Esophagus muscularis mucosa (tissue), 4 donors: Measurements from ENCODE around the gene TRIM38. TPM values are rescaled to one million over a fixed set of nuclear protein-coding genes. Genes with fewer than 3 reads are reported as not detected.
A peak's percentile ranks its signal among the peaks of the same experiment; 100 is the strongest.

ENCODE experiments used
- DNase-seq: peaks from one replicate; pipeline ENCODE4 v3.0.0-alpha.2; 2017; ENCODE audit errors: extremely low spot score
- H3K27ac ChIP-seq, 4 donors: fragments of 200-600 bp; sonication (generic); replicated peaks in 1 of 4; 1 replicate in 3 of 4; 2 replicates in 1 of 4; pipeline ENCODE4 v1.5.1; 2016 to 2019; ENCODE audit warnings: mild to moderate bottlenecking in 1 of 4
- H3K27me3 ChIP-seq, 4 donors: fragments of 200-600 bp; sonication (generic); one replicate each; pipeline versions ENCODE4 v1.5.1 to v1.6.0; 2016 to 2019
- H3K36me3 ChIP-seq, 4 donors: fragments of 200-600 bp; sonication (generic); one replicate each; pipeline ENCODE4 v1.5.1; 2016 to 2019
- H3K4me1 ChIP-seq, 4 donors: fragments of 200-600 bp; sonication (generic); one replicate each; pipeline ENCODE4 v1.5.1; 2016 to 2019
- H3K4me3 ChIP-seq, 4 donors: fragments of 200-600 bp; sonication (generic); 1 replicate in 2 of 4; 2 replicates in 2 of 4; pipeline ENCODE4 v1.5.1; 2016 to 2019; ENCODE audit warnings: mild to moderate bottlenecking in 4 of 4, moderate library complexity in 1 of 4
- H3K9me3 ChIP-seq, 4 donors: fragments of 200-600 bp; sonication (generic); 1 replicate in 3 of 4; 2 replicates in 1 of 4; pipeline ENCODE4 v1.5.1; 2016 to 2019
- CTCF ChIP-seq, 3 experiments: fragments of 200-600 bp in 2 of 3; fragments of 450-650 bp in 1 of 3; sonication (generic) in 2 of 3; IDR thresholded peaks; one replicate each; pipeline ENCODE4 v1.5.1; 2017 to 2019; ENCODE audit warnings: antibody characterized with exemption in 3 of 3, mild to moderate bottlenecking in 2 of 3, moderate library complexity in 1 of 3
- EP300 ChIP-seq: sonication (generic); formaldehyde crosslinking; IDR thresholded peaks from one replicate; pipeline ENCODE4 v1.6.1; 2017; ENCODE audit warnings: antibody characterized with exemption
- POLR2A ChIP-seq: fragments of 450-650 bp; IDR thresholded peaks from one replicate; pipeline ENCODE4 v1.6.1; 2017; ENCODE audit warnings: antibody characterized with exemption, moderate library complexity, mild to moderate bottlenecking, low read depth
- POLR2AphosphoS5 ChIP-seq, 2 donors: sonication (generic); formaldehyde crosslinking; IDR thresholded peaks; one replicate each; pipeline ENCODE4 v1.6.1; 2017; ENCODE audit warnings: antibody characterized with exemption in 2 of 2
- WGBS: methylation state at CpG from one replicate; pipeline ENCODE4 v1.1.5; 2018; 5-methylcytosine and 5-hydroxymethylcytosine counted together
- intact Hi-C: fragments of 100-400 bp; cut with DNase I; formaldehyde crosslinking; loops from one replicate; pipeline ENCODE4 v1.15.1; 2023
- total RNA-seq, 4 donors: library from RNA; depleted of rRNA; stranded (reverse); fragments of >200 nt; gene quantifications; one replicate each; pipeline versions ENCODE4 v1.1.0 to v1.2.1, GENCODE V29; 2016

Gene TRIM38
- total RNA-seq, 4 donors from 2014 or later: 5.3 to 6.4 (median 5.9) TPM

GRCh38 chr6:25931411-25931709, 31.2 kb upstream of the TRIM38 start:
- Histone ChIP-seq H3K9me3 (no peaks in the 10 kb centered on the region), H3K4me3 (no peak overlapping the region), H3K36me3 (no peaks in the 10 kb centered on the region), H3K27me3 (no peaks in the 10 kb centered on the region), H3K27ac (no peak overlapping the region), H3K4me1 (no peaks in the 10 kb centered on the region)
- no peak for TF ChIP-seq EP300
- no peak for TF ChIP-seq POLR2AphosphoS5 (IDR thresholded peaks at IDR 0.05)
- no peak for TF ChIP-seq POLR2A
- TF ChIP-seq CTCF (IDR thresholded peaks at IDR 0.05): no peak
- 64% methylated on average over 1 of the region's 1 CpG for WGBS
- no peak for DNase-seq
- intact Hi-C loops: no loop called here

GRCh38 chr6:25934156-25934555, 28.4 kb upstream of the TRIM38 start:
- Histone ChIP-seq H3K9me3 (no peaks in the 10 kb centered on the region), H3K27me3 (no peaks in the 10 kb centered on the region), H3K4me3 (no peak overlapping the region), H3K36me3 (no peaks in the 10 kb centered on the region), H3K27ac (no peak overlapping the region), H3K4me1 (no peaks in the 10 kb centered on the region)
- intact Hi-C loops: no loop called here
- peak; percentile 12 for DNase-seq
- TF ChIP-seq CTCF (IDR thresholded peaks at IDR 0.05) (no peak), POLR2AphosphoS5 (IDR thresholded peaks at IDR 0.05) (no peak), EP300 (no peak), POLR2A (no peak)
- WGBS: 69% methylated on average over 2 of the region's 2 CpGs

GRCh38 chr6:25934735-25935313, 27.8 kb upstream of the TRIM38 start:
- H3K27ac ChIP-seq: no peak overlapping the region
- H3K4me3 ChIP-seq: no peak overlapping the region
- intact Hi-C loops: no loop called here
- H3K27me3 ChIP-seq: no peaks in the 10 kb centered on the region
- peak; percentile 5 for DNase-seq
- no peaks in the 10 kb centered on the region for H3K9me3 ChIP-seq
- no peaks in the 10 kb centered on the region for H3K4me1 ChIP-seq
- no peaks in the 10 kb centered on the region for H3K36me3 ChIP-seq
- TF ChIP-seq POLR2A: no peak
- no peak for TF ChIP-seq EP300
- no peak for TF ChIP-seq CTCF (IDR thresholded peaks at IDR 0.05)
- no peak for TF ChIP-seq POLR2AphosphoS5 (IDR thresholded peaks at IDR 0.05)
- WGBS: 76% methylated on average over 3 of the region's 3 CpGs

- Histone ChIP-seq H3K9me3 (no peaks in the 10 kb centered on the region), H3K36me3 (no peaks in the 10 kb centered on the region), H3K4me3 (no peak overlapping the region), H3K4me1 (no peaks in the 10 kb centered on the region), H3K27ac (no peak overlapping the region), H3K27me3 (no peaks in the 10 kb centered on the region)
- 90% methylated on average over 5 of the region's 5 CpGs for WGBS
- intact Hi-C loops: no loop called here
- DNase-seq: peak; percentile 5
- TF ChIP-seq CTCF (IDR thresholded peaks at IDR 0.05): no peak
- TF ChIP-seq POLR2A: no peak
- TF ChIP-seq EP300: no peak
- no peak for TF ChIP-seq POLR2AphosphoS5 (IDR thresholded peaks at IDR 0.05)
Measured at GRCh38 chr6:25935953-25936352, 26.6 kb upstream of the TRIM38 start.

GRCh38 chr6:25939593-25939992, 23.0 kb upstream of the TRIM38 start:
- H3K4me1 ChIP-seq: no peaks in the 10 kb centered on the region
- TF ChIP-seq EP300 (no peak), POLR2AphosphoS5 (IDR thresholded peaks at IDR 0.05) (no peak), POLR2A (no peak), CTCF (IDR thresholded peaks at IDR 0.05) (no peak)
- intact Hi-C loops: no loop called here
- H3K4me3 ChIP-seq: no peak overlapping the region
- H3K9me3 ChIP-seq: no peaks in the 10 kb centered on the region
- no peak overlapping the region for H3K27ac ChIP-seq
- H3K36me3 ChIP-seq: no peaks in the 10 kb centered on the region
- no peak for DNase-seq
- no peaks in the 10 kb centered on the region for H3K27me3 ChIP-seq
- 78% methylated on average over 2 of the region's 2 CpGs for WGBS
